NB4 (cell line): ENCODE results near the gene ERBB4.
A peak's percentile ranks its signal among the peaks of the same experiment; 100 is the strongest.

Experiments used
- DNase-seq: peaks from one replicate; pipeline ENCODE4 v3.0.0; 2010; ENCODE audit warnings: low read depth
- H3K4me3 ChIP-seq: one replicate; pipeline ENCODE4 v1.5.1; 2011; ENCODE audit warnings: mild to moderate bottlenecking, low read depth, low read length, moderate library complexity
- CTCF ChIP-seq: IDR thresholded peaks from one replicate; pipeline ENCODE4 v1.5.1; 2012; ENCODE audit warnings: low read depth, low read length
- MYC ChIP-seq: IDR thresholded peaks from 2 replicates; pipeline ENCODE4 v1.6.1; 2011; ENCODE audit warnings: low read depth, low read length
- POLR2A ChIP-seq: IDR thresholded peaks from 2 replicates; pipeline ENCODE4 v1.6.1; 2011; ENCODE audit warnings: mild to moderate bottlenecking; ENCODE audit not compliant: insufficient read length; ENCODE audit errors: extremely low read depth
- TF ChIP-seq, protein P1 (sequence below): IDR thresholded peaks from 2 replicates; pipeline ENCODE4 v1.6.1; 2011; ENCODE audit warnings: low read depth, low read length

Gene ERBB4

DNA sequence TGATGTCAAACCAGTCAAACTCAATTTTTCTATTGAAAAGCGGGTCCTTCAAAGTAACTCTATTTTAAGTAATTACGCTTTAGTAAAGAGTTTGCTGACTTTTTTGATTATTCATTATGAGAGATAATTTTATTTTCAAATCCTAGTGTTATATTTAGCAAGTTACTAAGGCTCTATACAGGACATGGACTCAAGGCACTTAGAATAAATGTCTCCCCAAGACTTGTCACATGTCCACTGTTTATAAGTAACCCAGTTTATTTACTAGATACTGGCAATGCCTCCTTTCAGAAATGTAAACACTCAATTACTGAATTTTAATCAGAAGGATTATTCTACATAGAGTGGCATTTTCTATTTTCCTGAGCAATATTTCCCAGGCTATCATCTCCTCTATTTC, 638.1 kb downstream of the ERBB4 start:
- no peak for DNase-seq
- TF ChIP-seq POLR2A (no peak), MYC (no peak), CTCF (no peak)
- TF ChIP-seq, protein P1, sequence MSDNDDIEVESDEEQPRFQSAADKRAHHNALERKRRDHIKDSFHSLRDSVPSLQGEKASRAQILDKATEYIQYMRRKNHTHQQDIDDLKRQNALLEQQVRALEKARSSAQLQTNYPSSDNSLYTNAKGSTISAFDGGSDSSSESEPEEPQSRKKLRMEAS: no peak
- H3K4me3 ChIP-seq: no peak overlapping the region

GRCh38 chr2:211900000-211900399, 638.6 kb downstream of the ERBB4 start:
- no peak overlapping the region for H3K4me3 ChIP-seq
- TF ChIP-seq MYC: no peak
- no peak for TF ChIP-seq POLR2A
- DNase-seq: no peak

GRCh38 chr2:211898702-211899101, 639.9 kb downstream of the ERBB4 start:
- no peak overlapping the region for H3K4me3 ChIP-seq
- TF ChIP-seq, protein P1: no peak
- TF ChIP-seq POLR2A (no peak), CTCF (no peak), MYC (no peak)
- DNase-seq: no peak

- DNase-seq: no peak
- no peak for TF ChIP-seq POLR2A
- no peak for TF ChIP-seq CTCF
- TF ChIP-seq MYC: no peak
- TF ChIP-seq, protein P1: no peak
- no peak overlapping the region for H3K4me3 ChIP-seq
These were observed 657.2 kb downstream of the ERBB4 start for GRCh38 chr2:211881449-211881848.

GRCh38 chr2:211879323-211879722, 659.3 kb downstream of the ERBB4 start:
- no peak overlapping the region for H3K4me3 ChIP-seq
- TF ChIP-seq CTCF (no peak), MYC (no peak), POLR2A (no peak)
- TF ChIP-seq, protein P1: no peak
- peak; percentile 3 for DNase-seq

GRCh38 chr2:211877061-211877460, 661.5 kb downstream of the ERBB4 start:
- DNase-seq: no peak

More at GRCh38 chr2:211877061-211877460, 661.5 kb downstream of the ERBB4 start:
- no peak overlapping the region for H3K4me3 ChIP-seq
- TF ChIP-seq POLR2A: no peak
- TF ChIP-seq MYC: no peak
- TF ChIP-seq, protein P1: no peak
- no peak for TF ChIP-seq CTCF
